H54 (cell line): Measurements from ENCODE around the gene TUBGCP6.

ENCODE experiments used
- DNase-seq: peaks from one replicate; pipeline ENCODE4 v3.0.0; 2011; ENCODE audit warnings: low spot score, mixed read lengths; ENCODE audit not compliant: insufficient read length
- FAIRE-seq: peaks from 3 replicates; lab custom pipeline; 2011; peaks lifted over from hg19 to GRCh38; lab: Jason Lieb, UNC
- POLR2A ChIP-seq: IDR thresholded peaks from 2 replicates; pipeline ENCODE4 v1.6.1; 2011; ENCODE audit warnings: low read depth, mild to moderate bottlenecking, low read length

Gene TUBGCP6

DNA sequence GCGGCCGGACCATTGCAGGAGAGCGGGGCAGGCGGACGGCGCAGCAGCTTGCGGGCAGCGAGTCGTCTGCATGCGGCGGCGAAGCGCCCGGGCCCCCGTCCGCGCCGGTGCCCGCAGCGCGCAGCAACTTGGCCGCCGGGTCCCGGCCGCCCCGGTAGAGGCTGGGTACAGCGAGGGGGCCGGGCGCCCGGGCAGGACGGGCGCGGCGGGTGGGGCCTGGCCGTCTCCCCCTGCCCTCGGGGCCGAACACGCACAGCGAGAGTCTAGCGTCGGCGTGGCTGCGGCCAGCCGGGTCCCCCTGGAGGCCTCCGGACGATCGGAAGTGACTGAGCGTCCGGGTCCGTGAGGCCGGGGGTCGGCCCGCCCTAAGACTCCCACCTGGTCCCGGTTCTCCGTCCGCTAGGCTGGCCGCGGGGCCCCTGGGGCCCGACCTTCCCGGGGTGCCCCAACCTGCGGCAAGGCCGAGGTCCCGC is 59.9 kb downstream of the TUBGCP6 start:
- DNase-seq (no peak), FAIRE-seq (no peak)
- no peak for TF ChIP-seq POLR2A

DNA sequence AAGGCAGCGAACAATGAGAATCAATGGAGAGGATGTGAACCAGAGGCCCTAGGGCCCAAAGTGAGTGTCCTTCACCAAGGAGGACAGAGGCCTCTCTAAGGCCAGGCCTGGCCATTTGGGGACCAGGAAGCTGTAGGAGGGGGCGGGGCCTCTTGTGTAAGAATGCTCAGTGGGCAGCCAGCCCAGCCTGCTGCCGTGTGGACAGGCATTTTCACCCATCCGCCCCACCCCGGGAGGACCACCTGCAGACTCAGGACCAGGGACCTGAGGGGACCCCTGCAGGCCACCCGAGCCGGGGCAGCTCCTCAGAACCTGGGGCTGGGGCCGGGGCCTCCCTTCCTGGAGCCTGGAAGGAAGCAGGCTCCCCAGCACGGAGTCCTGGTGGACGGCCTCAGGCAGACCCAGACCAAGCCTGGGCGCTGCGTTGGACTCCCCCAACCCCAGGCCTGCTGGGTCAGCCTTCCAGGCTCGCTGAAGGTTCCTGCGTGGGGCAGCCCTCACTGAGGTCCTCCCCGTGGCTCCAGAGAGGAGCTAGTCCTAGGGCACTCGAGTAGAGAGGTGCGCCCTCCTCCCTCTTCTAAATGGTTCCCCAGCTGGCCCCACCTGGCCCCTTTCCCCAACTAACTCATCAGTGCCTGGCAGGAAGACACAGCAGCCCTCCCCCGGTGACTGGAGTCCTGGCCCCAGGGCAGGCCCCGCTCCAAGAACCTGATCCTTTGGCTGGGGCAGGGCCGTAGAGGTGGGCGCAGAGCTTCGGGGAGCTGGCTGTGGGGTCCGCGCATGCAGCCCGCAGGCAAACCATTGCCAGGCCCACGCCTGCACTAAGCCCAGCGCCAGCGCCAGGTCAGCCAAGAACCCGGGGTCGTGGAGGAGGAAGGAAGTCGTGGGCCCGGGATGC is 60.6 kb downstream of the TUBGCP6 start:
- no peak for TF ChIP-seq POLR2A
- DNase-seq (peak; percentile 59), FAIRE-seq (no peak)

DNA sequence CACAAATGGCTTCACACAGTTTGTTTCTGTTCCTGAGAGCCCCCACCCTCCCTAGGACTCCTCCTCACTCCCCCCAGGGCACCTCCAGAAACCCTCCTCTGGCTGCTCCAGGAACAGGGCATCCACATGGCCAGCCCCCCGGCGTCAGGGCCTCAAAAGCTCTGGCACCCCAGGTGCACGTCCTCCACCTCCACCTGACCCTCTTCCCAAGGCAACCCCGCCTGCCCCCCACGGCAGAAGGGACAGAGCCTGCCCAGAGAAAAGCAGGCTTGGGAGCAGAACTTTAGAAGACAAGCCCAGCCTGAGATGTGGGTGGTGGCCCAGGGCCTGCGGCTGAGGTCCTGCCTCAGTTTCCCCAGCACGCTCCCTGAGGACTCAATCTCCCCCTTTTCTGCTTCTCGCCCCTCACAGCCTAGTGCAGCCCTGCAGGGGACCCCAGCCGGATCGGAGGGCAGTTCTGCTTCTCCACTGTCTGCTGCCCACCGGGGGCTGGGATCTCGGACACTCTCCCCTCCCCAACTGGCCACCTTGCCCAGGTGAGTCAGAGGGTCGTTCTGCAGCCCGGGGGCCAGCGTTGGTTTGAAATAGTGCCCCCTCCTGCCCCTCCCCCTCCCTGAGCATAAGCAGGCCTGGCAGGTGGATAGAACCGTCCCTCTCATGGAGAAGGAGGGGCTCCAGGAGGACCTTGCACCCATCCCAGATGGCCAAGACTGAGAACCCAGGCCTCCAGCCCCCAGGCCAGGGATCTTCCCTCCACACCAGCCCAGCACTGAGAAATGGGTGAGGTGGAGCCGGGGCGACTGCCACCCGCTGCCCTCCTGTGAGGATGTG is 61.5 kb downstream of the TUBGCP6 start:
- no peak for DNase-seq
- TF ChIP-seq POLR2A = no peak
- no peak for FAIRE-seq

DNA sequence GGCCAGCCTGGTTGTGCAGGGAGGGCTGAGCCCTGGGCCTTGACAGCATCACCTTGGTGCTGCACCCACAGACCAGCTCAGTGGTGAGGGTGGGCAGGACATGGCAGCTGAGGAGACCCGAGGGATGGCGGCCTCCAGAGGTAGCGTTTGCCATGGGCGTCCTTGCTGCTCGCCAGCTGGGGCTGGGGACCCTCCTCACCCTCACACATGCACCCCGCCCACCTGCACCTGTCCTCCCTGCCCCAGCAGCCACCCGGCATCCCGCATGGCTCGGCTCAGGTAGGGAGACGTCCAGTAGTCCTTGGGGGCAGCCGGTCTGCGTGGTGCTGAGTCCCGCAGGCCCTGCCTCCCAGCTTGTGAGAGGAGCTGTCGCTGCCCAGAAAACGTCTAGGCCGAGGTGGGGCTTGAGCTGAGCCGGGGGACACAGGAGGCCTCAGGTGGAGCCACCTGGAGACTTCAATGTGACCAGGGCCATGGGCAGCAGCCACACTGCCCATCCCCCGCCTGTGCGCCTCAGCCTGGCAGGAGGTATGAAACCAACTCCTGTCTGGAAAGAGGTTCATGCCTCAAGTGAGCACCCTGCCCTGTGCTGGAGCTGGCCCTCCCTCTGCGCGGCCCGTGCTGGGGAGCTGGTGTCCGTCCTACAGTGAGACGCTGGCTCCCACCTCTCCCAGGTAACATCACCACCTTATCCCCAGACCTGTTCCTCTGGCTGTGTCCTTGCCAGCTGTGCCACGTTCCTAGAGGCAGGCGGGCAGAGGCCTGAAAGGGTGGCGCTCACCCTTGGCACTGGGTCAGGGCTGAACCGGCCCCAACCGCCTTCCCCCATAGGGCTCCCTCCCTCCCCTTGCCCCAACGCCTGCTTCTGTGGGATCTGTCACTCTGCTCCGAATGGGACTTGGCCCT is 62.4 kb downstream of the TUBGCP6 start:
- no peak for DNase-seq
- TF ChIP-seq POLR2A = no peak
- FAIRE-seq = no peak

DNA sequence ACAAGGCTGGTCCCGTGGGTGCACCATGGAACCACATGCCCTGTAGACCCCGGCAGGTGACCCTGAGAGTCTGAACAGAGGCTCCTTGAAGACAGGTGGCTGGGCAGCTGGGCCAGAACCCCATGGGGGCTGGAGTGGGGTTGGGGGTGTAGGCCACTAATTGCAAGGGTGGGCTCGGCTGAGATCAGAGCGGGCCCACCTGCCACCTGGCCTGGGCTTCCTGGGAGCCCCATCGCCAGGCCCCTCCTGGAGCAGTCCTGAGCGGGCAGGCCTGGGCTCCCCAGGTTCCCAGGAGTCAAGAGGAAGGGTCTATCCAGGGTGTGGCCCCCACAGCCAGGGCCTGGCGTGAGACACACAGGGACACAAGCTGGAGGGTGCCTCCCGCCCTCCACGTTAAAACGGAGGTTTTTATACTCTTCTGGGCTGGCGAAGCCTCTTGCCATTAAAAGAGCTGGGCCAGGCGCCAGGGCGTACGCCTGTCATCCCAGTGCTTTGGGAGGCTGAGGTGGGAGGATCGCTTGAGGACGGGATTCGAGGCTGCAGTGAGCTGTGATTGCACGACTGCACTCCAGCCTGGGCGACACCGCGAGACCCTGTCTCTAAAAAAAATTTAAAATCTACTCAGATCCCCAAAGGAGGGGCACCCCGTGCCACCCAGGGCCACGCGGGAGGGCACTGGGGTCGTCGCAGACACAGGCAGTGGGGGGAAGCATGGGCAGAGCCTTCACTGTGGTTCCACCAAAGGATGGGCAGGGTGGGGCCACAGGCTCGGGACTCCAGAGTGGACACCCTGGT is 63.9 kb downstream of the TUBGCP6 start:
- FAIRE-seq (no peak), DNase-seq (no peak)
- no peak for TF ChIP-seq POLR2A

DNA sequence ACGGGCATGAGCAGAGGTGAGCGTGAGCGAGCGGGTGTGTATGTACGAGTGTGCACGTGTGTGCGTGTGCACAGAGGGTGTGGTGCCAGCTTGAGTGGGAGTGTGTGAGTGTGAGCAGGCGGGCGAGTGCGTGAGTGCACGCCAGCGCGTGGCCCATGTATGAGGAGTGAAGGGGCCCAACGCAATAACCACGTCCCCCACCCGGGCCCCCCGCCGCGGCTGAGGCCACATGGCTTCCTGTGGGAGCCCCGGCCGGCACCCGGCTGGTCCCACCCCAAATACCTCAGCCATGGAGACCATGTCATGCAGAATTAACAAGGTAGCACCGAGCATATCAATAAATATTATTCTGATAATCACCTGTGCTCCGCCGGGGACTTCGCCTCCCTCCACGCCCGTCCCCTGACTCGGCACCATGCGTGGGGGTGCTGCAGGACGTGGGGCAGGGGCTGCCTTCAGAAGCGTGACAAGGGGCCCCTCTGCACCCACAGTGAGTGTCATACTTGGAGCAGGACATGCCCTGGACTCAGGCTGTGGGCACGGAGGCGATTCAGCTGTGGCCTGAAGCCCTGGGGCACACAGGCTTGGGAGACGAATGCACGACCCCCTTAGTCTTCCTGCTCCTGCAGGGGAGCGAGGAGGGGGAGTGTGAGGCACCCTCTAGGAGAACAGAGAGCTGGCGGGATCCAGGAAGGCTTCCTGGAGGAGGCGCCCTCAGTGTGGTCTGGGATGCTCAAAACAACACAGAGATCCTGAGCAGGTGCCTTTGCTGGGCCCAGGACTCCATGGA is 64.7 kb downstream of the TUBGCP6 start:
- no peak for TF ChIP-seq POLR2A
- DNase-seq (no peak), FAIRE-seq (no peak)

DNA sequence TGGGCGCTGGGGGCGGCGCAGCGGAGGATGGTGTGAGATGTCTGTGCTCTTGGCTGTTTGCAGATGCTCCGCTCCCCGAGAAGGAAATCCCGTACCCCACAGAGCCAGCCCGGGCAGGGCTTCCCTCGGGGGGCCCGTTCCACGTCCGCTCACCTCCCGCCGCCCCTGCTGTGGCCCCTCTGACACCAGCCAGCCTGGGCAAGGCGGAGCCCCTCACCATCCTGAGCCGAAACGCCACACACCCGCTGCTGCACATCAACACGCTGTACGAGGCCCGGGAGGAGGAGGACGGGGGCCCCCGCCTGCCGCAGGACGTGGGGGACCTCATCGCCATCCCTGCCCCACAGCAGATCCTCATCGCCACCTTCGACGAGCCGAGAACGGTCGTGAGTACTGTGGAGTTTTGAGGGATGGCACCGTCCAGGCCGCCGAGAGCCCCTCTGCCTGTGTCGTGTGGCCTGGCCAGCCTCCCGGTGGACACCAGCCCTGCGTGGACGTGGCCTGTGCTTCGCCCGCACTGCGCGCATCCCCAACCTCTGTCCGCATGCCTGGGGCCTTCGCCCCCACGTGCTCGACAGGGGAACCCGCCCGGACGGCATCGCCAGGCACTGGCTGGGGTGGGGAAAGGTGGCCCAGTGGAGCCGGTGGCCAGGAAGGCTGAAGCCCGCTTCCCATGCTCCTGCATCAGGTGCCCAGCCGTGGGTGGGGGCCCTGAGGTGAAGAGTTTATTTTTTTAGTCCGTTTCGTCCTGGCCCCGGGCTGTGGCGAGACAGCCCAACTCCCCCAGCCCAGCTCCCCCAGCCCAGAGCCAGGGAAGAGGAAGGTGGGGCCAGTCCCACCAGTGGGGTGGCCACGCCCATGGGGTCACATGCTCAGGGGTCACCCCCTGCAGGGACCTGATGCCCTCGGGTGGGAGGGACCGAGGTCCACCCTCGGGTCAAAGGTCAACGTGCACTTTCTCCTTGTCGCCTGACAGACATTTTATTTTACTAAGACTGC is 65.7 kb downstream of the TUBGCP6 start:
- DNase-seq (no peak), FAIRE-seq (no peak)
- TF ChIP-seq POLR2A = no peak

DNA sequence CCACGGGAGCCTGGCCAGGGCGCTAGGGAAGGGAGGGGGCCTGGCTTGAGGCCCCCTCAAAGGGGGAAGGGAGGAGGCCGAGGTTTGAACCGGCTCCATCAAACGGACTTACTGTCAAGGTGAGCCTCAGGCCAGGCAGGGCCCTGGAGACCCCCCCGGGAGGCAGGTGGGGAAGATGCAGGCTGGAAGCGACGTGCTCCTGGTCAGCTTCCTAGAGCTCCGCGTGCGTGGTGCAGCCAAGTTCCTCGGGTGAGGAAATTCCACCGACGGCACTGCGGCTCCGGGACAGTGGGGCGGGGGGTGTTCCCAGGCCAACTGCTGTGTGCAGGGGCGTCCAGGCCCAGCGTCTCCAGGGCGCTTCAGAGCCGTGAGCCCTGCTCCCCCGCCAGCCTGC is 66.4 kb downstream of the TUBGCP6 start:
- no peak for FAIRE-seq
- no peak for DNase-seq
- TF ChIP-seq POLR2A = no peak

DNA sequence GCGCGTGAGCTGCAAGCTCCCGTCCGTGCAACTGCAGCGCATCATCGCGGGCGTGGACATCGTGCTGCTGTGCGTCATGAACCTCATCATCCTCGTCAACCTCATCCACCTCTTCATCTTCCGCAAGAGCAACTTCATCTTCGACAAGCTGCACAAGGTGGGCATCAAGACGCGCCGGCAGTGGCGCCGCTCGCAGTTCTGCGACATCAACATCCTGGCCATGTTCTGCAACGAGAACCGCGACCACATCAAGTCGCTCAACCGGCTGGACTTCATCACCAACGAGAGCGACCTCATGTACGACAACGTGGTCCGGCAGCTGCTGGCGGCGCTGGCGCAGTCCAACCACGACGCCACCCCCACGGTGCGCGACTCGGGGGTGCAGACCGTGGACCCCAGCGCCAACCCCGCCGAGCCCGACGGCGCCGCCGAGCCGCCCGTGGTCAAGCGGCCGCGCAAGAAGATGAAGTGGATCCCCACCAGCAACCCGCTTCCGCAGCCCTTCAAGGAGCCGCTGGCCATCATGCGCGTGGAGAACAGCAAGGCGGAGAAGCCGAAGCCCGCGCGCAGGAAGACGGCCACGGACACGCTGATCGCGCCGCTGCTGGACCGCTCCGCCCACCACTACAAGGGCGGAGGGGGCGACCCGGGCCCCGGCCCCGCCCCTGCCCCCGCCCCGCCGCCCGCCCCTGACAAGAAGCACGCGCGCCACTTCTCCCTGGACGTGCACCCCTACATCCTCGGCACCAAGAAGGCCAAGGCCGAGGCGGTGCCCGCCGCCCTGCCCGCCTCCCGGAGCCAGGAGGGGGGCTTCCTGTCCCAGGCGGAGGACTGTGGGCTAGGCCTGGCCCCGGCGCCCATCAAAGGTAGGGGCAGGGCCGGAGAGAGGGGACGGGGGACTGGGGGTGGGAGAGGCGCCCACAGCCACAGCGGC is 67.0 kb downstream of the TUBGCP6 start:
- FAIRE-seq = no peak
- TF ChIP-seq POLR2A = no peak
- DNase-seq = no peak
